ENCODE results near the gene CLDN6.

The CLDN6 gene

GRCh38 chr16:3049921-3050481 is 32.0 kb upstream of the CLDN6 start:
- DNase-seq (ENCODE audit: low read depth in 2 of 2), result no peak
- TF ChIP-seq CTCF (IDR thresholded peaks at IDR 0.05; ENCODE audit: low read depth, low read length), result no peak
- H3K4me3 ChIP-seq (replicated peaks in 1 of 2; ENCODE audit: low read depth in 2 of 2, low read length in 2 of 2), result no peak overlapping the region

- DNase-seq (ENCODE audit: low read depth in 2 of 2), result no peak
- TF ChIP-seq CTCF (IDR thresholded peaks at IDR 0.05; ENCODE audit: low read depth, low read length), result no peak
- no peak overlapping the region for H3K4me3 ChIP-seq (replicated peaks in 1 of 2; ENCODE audit: low read depth in 2 of 2, low read length in 2 of 2)
Measured at GRCh38 chr16:3047387-3047720, 29.4 kb upstream of the CLDN6 start.

- H3K4me3 ChIP-seq (replicated peaks in 1 of 2; ENCODE audit: low read depth in 2 of 2, low read length in 2 of 2), result no peak overlapping the region
- no peak for TF ChIP-seq CTCF (IDR thresholded peaks at IDR 0.05; ENCODE audit: low read depth, low read length)
- no peak for DNase-seq (ENCODE audit: low read depth in 2 of 2)
Measured at GRCh38 chr16:3046641-3047386, 28.8 kb upstream of the CLDN6 start.

- no peak for DNase-seq (ENCODE audit: low read depth in 2 of 2)
- TF ChIP-seq CTCF (IDR thresholded peaks at IDR 0.05; ENCODE audit: low read depth, low read length), result no peak
- peak within 1 kb of the TSS; percentile 44 to 47 for H3K4me3 ChIP-seq (replicated peaks in 1 of 2; ENCODE audit: low read depth in 2 of 2, low read length in 2 of 2)
Measured at GRCh38 chr16:3045758-3046640, 28.0 kb upstream of the CLDN6 start, which contains the start of gene MMP25. TSS of gene MMP25 (plus strand) at chr16:3046561. CDS start at chr16:3046918, 357 bp downstream.

- no peak overlapping the region for H3K4me3 ChIP-seq (replicated peaks in 1 of 2; ENCODE audit: low read depth in 2 of 2, low read length in 2 of 2)
- TF ChIP-seq CTCF (IDR thresholded peaks at IDR 0.05; ENCODE audit: low read depth, low read length), result no peak
- DNase-seq (ENCODE audit: low read depth in 2 of 2), result no peak
Measured at GRCh38 chr16:3044708-3045107, 26.7 kb upstream of the CLDN6 start.

- TF ChIP-seq CTCF (IDR thresholded peaks at IDR 0.05; ENCODE audit: low read depth, low read length), result no peak
- DNase-seq (ENCODE audit: low read depth in 2 of 2), result no peak
- no peak overlapping the region for H3K4me3 ChIP-seq (replicated peaks in 1 of 2; ENCODE audit: low read depth in 2 of 2, low read length in 2 of 2)
Measured at GRCh38 chr16:3042376-3042775, 24.4 kb upstream of the CLDN6 start.

All from cardiac fibroblast (primary cell).